AG09319 (cell line): ENCODE measurements around the gene C2CD4D.

Experiments used
- DNase-seq: peaks from one replicate; pipeline ENCODE4 v3.0.0-alpha.2; 2010; ENCODE audit warnings: low read depth; ENCODE audit errors: extremely low read depth
- CTCF ChIP-seq: IDR thresholded peaks from 2 replicates; pipeline ENCODE4 v1.5.1; 2011; ENCODE audit warnings: low read depth, mild to moderate bottlenecking, inconsistent platforms, low read length, moderate library complexity

Gene C2CD4D

DNA sequence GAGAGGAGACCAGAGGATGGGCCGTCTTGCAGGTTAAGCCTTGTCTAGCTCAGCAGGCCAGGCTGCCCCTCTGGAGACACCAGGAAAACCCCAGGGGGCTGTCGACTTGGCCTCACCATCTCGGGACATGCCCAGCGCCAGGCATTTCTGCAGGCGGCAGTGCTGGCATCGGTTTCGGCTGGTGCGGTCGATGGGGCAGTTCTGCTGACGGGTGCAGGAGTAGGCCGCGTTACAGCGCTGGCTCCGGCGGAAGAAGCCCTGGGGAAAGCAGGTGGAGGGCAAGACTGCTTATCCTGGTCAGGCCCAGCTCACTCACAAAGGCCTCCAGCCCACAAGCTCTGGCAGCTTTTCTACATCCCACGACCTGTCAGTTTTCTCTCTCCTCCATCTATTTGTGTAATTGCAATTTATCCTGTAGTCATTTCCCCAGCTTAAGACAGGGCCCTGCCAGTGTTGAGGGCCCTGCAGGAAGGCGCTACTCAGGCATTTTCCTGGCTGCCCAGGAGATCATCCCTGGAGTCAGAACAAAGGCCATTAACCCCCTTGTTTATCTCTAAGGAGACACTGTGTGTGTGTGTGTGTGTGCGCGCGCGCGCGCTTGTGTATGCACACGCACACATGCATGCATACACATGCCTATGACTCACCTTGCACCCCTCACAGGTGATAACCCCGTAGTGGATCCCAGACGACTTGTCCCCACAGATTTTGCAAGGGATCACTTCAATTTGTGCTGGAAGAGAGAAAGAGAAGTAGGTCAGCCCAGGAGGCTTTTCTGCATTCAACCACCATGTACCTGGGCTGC, 22.9 kb downstream of the C2CD4D start:
- DNase-seq = no peak
- TF ChIP-seq CTCF = no peak

GRCh38 chr1:151815716-151816327, 23.8 kb downstream of the C2CD4D start:
- no peak for DNase-seq
- TF ChIP-seq CTCF = no peak

DNA sequence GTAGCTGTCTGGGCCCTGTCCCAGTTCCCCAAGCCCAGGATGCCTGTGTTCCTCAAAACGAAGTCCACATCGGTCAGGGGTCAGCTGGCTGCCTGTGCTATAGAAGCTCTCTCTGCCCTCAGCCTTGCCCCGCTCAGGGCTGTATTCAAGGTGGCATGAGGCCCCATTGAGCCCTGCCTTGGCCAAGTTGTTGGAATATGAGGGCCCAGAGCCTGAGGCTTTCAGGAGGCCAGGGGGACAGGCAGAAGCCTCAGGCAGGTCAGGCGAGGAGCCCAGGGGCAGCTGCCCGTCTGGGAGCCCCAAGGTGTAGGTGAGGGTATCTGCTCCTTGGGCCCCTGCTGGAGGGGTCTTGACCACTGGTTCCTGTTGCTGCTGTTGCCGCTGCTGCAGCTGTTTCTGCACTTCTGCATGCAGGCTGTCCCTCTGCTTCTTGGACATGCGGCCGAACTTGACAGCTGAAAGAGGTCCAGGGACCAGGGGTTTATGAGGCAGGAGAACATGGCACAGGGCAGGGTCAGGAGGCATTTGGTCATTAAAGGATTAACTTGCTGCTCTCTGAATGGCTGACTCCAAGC, 24.6 kb downstream of the C2CD4D start:
- no peak for TF ChIP-seq CTCF
- DNase-seq = no peak

DNA sequence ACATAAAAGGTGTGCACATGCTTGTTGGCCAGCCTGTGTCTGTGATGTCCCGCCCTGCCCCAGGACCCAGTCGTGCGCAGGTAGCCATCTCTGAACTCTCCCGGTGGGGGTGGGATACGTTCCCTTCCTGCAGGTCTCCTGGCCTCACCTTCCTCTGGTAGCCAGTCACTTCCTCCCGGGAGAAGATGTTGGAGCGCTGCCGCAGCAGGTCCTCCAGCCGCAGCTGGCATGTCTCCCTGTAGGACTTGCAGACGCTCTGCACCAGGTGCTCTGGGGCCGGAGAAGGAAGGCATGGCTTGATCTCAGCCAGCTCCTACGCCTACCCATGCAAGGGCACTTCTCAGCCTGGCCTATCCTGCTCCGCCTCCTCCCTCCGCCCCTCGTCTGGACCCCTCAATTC, 25.2 kb downstream of the C2CD4D start:
- no peak for DNase-seq
- TF ChIP-seq CTCF = no peak

DNA sequence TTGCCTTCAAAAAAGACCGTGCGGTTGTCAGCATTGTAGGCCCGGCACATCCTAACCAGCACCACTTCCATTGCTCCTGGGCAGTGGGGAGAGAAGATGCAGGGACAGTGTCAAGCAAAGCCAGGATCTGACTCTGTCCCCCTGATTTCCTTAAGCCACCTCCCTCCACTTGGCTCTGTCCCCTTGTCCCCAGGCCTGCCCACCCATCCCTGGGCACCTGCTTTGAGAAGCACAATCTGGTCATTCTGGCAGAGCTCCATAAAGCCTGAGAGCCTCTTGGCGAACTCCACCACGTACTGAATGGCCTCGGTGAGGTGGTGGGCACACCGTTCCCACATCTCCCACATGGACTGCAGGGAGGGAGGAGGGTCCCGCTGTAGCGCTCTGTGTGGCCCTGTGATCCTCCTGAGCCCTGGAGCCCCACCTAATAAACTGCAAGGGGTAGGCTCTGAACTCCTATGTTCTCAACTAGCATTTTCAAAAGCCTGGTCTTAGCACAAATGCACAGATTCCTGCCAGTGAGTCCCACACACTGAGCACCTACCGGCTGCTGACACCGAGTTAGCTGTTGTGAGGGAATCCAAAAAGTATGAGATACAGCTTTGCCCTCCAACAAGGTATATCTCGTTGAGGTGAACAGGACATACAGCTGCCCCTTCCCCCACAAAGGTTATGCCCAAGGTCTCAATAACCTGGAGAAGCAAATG, 26.2 kb downstream of the C2CD4D start:
- DNase-seq = no peak
- no peak for TF ChIP-seq CTCF

GRCh38 chr1:151811181-151811580, 28.4 kb downstream of the C2CD4D start:
- DNase-seq = no peak
- no peak for TF ChIP-seq CTCF
